DOHH2 (cell line): ENCODE measurements around the gene DTYMK.

ENCODE experiments used
- H3F3A ChIP-seq: fragments of 200-600 bp; sonication (generic), shearing (Covaris generic); 2 replicates; pipeline ENCODE4 v1.6.0; 2016; ENCODE audit warnings: antibody characterized with exemption, mild to moderate bottlenecking; ENCODE audit not compliant: control insufficient read depth, insufficient read depth
- H3K27ac ChIP-seq: fragments of 200-600 bp; sonication (generic); 2 replicates; pipeline ENCODE4 v1.5.1; 2014; ENCODE audit warnings: low read depth, mild to moderate bottlenecking, low read length, moderate library complexity
- H3K27me3 ChIP-seq: fragments of 200-600 bp; sonication (generic); 2 replicates; pipeline ENCODE4 v1.6.1; 2014; ENCODE audit warnings: mild to moderate bottlenecking, low read length, mixed read lengths; ENCODE audit not compliant: control insufficient read depth
- H3K36me3 ChIP-seq: fragments of 200-600 bp; sonication (generic); 2 replicates; pipeline ENCODE4 v1.6.1; 2014; ENCODE audit warnings: mild to moderate bottlenecking, low read length, moderate library complexity, mixed read lengths; ENCODE audit not compliant: control insufficient read depth
- H3K4me1 ChIP-seq: fragments of 200-600 bp; sonication (generic); 2 replicates; pipeline ENCODE4 v1.6.1; 2014; ENCODE audit warnings: mild to moderate bottlenecking, low read length, mixed read lengths; ENCODE audit not compliant: control insufficient read depth
- H3K4me2 ChIP-seq: fragments of 200-600 bp; sonication (generic); 2 replicates; pipeline ENCODE4 v1.6.0; 2014; ENCODE audit warnings: mild to moderate bottlenecking, low read length, moderate library complexity
- H3K4me3 ChIP-seq: fragments of 200-600 bp; sonication (generic); 2 replicates; pipeline ENCODE4 v1.5.1; 2014; ENCODE audit warnings: mild to moderate bottlenecking, low read length, mixed read lengths
- H3K79me2 ChIP-seq: fragments of 200-600 bp; sonication (generic); 2 replicates; pipeline ENCODE4 v1.6.1; 2014; ENCODE audit warnings: mild to moderate bottlenecking, low read length, mixed read lengths; ENCODE audit not compliant: control insufficient read depth
- H3K9me2 ChIP-seq: fragments of 200-600 bp; sonication (generic); replicated peaks from 2 replicates; pipeline ENCODE4 v1.6.1; 2014; ENCODE audit warnings: mild to moderate bottlenecking, low read length, mixed read lengths; ENCODE audit not compliant: control insufficient read depth
- H3K9me3 ChIP-seq: fragments of 200-600 bp; sonication (generic); 2 replicates; pipeline ENCODE4 v1.6.1; 2014; ENCODE audit warnings: antibody characterized with exemption, low read length, mixed read lengths; ENCODE audit not compliant: control insufficient read depth, insufficient read depth
- H4K20me1 ChIP-seq: fragments of 200-600 bp; sonication (generic); 2 replicates; pipeline ENCODE4 v1.6.0; 2014; ENCODE audit warnings: low read depth, mild to moderate bottlenecking, antibody characterized with exemption, low read length, moderate library complexity; ENCODE audit not compliant: control insufficient read depth, insufficient read depth
- EZH2phosphoT487 ChIP-seq: fragments of 200-600 bp; sonication (generic); IDR thresholded peaks from 2 replicates; pipeline ENCODE4 v1.6.1; 2017; ENCODE audit warnings: borderline replicate concordance, mild to moderate bottlenecking, antibody characterized with exemption, low read length, moderate library complexity, mixed read lengths
- TF ChIP-seq, protein P1 (sequence below): fragments of 200-600 bp; sonication (generic); IDR thresholded peaks from one replicate; pipeline ENCODE4 v1.5.1; 2014; ENCODE audit warnings: antibody characterized with exemption, mild to moderate bottlenecking, low read depth, low read length; ENCODE audit not compliant: poor library complexity, severe bottlenecking

The DTYMK gene

DNA sequence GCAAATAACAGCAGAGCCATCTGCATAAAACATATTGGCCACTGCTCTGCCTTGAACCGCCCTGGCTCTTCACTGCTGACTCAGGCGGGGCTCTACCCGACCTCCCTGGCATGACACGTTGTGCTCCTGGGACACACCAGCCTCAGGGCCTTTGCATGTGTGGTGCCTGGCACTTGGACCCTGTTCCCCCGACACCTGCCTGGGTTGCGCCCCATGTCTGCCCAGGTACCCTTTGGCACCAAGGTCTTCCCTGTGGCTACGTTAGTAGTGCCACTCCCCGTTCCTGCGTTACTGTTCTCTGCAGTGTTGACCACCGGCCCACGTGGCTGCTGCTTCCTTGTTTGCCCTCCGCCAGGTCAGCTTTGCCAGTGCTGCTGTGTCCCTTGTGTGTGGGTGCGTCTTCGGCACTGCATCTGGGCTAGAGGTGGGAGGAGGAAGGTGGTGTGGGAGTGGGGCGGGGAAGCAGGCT, 28.8 kb downstream of the DTYMK start:
- H3K9me3 ChIP-seq, result no peaks in the 10 kb centered on the region
- TF ChIP-seq, protein P1, sequence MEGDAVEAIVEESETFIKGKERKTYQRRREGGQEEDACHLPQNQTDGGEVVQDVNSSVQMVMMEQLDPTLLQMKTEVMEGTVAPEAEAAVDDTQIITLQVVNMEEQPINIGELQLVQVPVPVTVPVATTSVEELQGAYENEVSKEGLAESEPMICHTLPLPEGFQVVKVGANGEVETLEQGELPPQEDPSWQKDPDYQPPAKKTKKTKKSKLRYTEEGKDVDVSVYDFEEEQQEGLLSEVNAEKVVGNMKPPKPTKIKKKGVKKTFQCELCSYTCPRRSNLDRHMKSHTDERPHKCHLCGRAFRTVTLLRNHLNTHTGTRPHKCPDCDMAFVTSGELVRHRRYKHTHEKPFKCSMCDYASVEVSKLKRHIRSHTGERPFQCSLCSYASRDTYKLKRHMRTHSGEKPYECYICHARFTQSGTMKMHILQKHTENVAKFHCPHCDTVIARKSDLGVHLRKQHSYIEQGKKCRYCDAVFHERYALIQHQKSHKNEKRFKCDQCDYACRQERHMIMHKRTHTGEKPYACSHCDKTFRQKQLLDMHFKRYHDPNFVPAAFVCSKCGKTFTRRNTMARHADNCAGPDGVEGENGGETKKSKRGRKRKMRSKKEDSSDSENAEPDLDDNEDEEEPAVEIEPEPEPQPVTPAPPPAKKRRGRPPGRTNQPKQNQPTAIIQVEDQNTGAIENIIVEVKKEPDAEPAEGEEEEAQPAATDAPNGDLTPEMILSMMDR, result no peak
- TF ChIP-seq EZH2phosphoT487, result no peak
- H3F3A ChIP-seq, result no peaks in the 10 kb centered on the region
- no peaks in the 10 kb centered on the region for H3K4me1 ChIP-seq
- no peaks in the 10 kb centered on the region for H3K27me3 ChIP-seq
- peaks cover 58% of the 10 kb centered on the region for H3K36me3 ChIP-seq
- no peak overlapping the region for H3K27ac ChIP-seq
- H3K9me2 ChIP-seq, result no peaks in the 10 kb centered on the region
- no peak overlapping the region for H3K4me2 ChIP-seq
- H4K20me1 ChIP-seq, result no peaks in the 10 kb centered on the region
- no peaks in the 10 kb centered on the region for H3K79me2 ChIP-seq
- H3K4me3 ChIP-seq, result no peak overlapping the region

DNA sequence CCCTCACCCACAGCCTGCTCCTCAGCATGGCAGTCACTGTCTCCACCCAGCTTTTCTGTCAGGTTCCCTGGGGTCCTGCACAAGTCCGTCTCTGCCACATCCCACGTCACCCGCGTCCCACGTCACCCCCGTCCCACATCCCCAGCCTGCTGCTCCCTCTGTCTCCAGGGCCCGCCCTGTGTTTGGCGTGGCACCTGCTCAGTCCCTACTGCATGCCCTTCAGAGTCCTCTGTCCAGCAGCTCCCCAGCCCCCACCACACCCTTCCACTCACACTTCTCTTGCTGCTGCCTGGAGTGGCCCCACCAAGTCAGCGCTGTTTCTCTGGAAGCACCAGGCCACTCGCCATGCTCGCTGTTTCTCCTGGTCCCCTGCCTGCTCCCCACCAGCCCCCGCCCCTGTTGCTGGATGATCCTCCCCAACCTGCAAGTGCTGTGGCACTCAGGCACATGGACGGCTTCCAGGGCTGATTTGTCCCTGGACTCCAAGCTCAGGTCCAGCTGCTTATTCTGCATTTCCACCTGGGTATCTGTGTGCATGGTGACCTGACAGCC, 30.3 kb downstream of the DTYMK start:
- H3K9me3 ChIP-seq, result no peaks in the 10 kb centered on the region
- no peak for TF ChIP-seq EZH2phosphoT487
- TF ChIP-seq, protein P1, result no peak
- H3K79me2 ChIP-seq, result peaks cover 7% of the 10 kb centered on the region
- no peaks in the 10 kb centered on the region for H3K27me3 ChIP-seq
- no peaks in the 10 kb centered on the region for H3F3A ChIP-seq
- H3K9me2 ChIP-seq, result no peaks in the 10 kb centered on the region
- no peak overlapping the region for H3K4me2 ChIP-seq
- H3K4me1 ChIP-seq, result no peaks in the 10 kb centered on the region
- H3K27ac ChIP-seq, result no peak overlapping the region
- no peak overlapping the region for H3K4me3 ChIP-seq
- no peaks in the 10 kb centered on the region for H4K20me1 ChIP-seq
- peaks cover 72% of the 10 kb centered on the region for H3K36me3 ChIP-seq

DNA sequence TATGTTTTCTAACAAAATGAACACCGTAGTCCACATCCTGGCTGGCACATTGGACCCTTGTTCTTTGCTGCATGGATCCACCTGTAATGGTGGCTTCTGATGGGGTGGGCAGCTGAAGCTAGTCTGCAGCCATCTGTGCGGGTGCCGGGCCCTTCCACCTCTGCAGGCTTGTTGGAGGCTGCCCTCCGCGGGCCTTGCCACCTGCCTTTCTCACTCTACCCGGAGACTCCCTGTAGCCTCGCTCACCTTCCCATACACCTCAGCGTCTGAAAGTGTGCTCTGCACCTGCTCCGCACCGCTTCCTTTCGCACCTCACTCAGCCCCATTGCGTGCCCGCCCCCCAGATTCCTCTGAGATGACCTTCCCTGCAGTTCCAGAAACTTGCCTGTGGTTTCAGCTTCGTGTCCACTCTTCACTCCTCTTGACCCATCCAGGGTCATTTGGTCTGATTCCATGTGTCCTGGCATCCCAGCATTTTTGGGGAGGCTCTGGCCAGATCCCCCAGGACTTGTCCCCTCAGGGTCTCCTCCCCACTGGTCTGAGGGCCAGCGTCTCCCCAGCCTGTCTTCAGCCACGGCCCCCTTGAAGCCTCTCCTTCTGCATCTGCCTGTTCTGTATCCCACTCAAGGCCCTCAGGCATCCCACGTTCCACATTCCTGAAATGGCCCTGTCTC, 31.0 kb downstream of the DTYMK start:
- H3K4me3 ChIP-seq, result no peak overlapping the region
- TF ChIP-seq EZH2phosphoT487, result no peak
- TF ChIP-seq, protein P1, result no peak
- no peaks in the 10 kb centered on the region for H3K9me2 ChIP-seq
- no peaks in the 10 kb centered on the region for H3K4me1 ChIP-seq
- H4K20me1 ChIP-seq, result no peaks in the 10 kb centered on the region
- peaks cover 72% of the 10 kb centered on the region for H3K36me3 ChIP-seq
- H3K4me2 ChIP-seq, result no peak overlapping the region
- no peaks in the 10 kb centered on the region for H3K27me3 ChIP-seq
- H3K9me3 ChIP-seq, result no peaks in the 10 kb centered on the region
- H3K27ac ChIP-seq, result no peak overlapping the region
- peaks cover 13% of the 10 kb centered on the region for H3K79me2 ChIP-seq
- no peaks in the 10 kb centered on the region for H3F3A ChIP-seq
